NCI-H1048 (cell line): ENCODE measurements around the gene ARHGAP4.
A peak's percentile ranks its signal among the peaks of the same experiment; 100 is the strongest.

Source experiments
- DNase-seq: peaks from one replicate; lab custom pipeline; 2025; lab: John Stamatoyannopoulos, UW

ARHGAP4 gene

GRCh38 chrX:153927672-153927921 is 1.5 kb upstream of the ARHGAP4 start:
- DNase-seq: no peak

DNA sequence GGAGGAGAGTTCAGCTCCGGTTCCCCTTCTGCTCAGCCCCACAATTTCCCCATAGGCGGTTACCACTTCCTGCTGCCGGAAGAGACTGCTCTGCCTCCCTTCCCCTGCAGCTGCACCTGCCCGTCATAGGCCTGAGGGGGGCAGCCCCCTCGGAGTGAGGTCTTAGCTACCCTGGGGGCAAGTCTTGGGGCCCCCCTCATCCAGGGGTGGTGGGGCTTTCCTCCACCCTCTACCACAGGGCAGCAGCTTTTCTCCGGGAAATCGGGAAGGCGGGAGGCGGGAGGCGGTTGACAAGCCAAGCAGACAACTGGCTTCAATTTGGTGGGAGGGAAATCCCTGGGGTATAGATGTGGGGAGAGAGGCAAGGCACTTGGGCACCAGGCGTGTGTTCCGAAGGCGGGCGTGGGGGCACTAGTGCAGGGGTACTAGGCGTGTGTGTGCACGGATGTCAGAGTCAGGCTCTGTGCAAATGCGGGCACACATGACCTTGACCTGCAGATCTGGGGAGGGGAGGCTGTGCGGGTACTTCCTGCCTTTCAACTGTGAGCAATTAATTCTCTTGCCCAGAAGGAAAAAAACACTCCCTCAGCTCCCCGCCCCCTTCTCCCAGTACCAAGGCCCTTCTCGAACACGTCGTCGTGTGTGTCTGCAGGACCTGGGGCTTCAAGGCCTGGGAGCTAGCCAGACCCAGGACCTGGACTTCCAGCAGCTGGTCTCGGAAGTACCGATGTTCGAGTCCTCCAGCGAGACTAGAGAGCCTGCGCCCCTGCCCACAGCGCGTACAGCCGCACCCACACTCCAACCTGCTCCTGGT is 1.0 kb upstream of the ARHGAP4 start:
- no peak for DNase-seq

DNA sequence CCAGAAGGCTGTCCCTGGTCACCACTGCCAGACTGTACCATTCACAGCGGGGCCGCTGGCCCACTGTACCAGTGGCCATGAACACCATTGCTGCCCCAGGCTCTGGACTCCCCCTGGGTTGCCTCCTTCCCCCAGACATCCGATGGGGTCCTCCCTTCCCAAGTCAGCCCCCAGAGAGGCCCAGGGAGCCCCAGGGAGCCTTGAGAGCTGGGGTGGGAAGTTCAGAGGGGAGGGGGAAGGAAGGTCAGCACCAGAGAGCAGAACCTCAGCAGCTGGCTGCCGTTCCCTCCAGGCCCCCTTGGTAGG is 441 bp upstream of the ARHGAP4 start:
- no peak for DNase-seq

GRCh38 chrX:153925387-153925738 is 701 bp downstream of the ARHGAP4 start:
- peak; percentile 26 for DNase-seq

DNA sequence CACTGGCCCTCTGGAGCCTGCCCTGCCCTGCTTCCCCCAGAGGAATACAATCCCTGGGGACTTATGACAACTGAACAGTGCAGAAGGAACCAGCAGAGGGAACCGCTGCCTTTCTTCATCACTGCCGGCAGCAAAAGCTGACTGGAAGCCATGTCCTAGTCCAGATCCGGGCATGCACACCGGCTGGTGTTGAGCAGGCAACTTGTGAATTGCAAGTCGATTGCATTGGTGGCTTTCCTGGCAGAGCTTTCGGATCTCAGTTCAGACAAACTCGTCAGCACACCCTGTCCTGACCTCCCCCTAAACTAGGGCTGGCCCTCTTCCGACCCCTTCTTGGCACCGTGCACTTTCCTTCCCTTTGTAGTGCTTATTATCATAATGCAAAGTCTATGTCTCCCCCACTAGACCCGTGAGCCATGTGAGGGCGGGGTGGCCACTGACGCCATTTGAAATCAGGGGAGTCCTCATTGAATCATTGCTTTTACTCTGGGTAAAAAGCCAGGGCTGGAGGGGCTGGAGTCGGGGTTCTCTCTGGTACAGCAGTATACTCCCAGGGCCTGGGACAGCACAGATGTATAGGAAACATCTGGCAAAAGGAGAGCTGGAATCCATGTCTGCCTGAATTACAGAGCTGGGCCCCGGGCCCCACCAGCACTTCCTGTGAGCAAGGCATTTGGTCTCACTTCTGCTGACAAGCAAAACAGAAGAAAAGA is 1.8 kb downstream of the ARHGAP4 start:
- DNase-seq: no peak

GRCh38 chrX:153922932-153923857 is 2.9 kb downstream of the ARHGAP4 start:
- no peak for DNase-seq

DNA sequence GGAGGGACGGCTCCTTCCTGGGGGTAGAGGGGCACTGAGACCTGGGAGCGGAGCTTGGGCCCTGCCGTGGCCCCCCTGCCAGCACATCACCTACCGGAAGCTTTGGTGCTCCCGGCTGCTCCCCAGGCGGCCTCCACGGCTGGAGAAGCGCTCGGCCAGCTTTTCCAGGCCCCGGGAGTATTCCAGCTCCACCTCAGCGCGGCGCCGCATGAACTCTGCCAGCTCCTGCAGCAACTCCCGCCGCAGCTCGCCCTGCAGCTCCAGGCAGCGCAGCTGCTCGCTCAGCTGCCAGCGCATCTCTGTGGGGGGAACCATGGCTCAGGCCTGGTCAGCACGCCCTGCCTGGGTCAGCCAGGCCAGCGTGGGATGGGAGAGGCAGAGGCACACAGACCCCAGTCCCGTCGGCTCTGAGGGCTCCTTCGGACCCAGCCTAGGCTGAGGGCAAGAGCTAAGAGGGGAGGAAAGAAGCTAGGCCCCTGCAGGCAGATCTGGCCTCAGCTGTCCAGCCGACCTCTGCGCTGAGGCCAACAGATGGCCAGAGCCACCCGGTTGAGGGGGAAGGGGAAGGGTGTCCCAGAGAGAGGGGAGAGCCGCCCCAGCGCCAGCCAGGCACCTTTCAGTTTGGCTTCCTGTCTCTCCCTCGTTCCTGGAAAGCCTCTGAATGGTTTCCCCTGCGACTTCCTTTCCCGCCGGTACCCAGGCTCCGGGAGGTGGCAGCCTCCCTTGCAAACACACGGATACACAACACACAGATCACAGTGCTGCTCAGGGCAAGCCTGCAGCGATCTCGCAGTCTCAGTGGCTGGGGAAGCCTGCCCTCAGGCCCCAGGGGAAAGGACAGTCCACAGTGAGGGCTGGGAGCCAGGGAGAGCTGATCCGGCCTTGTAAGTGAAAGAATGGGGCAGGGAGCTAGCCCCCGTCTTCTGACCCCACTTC is 4.3 kb downstream of the ARHGAP4 start:
- no peak for DNase-seq

DNA sequence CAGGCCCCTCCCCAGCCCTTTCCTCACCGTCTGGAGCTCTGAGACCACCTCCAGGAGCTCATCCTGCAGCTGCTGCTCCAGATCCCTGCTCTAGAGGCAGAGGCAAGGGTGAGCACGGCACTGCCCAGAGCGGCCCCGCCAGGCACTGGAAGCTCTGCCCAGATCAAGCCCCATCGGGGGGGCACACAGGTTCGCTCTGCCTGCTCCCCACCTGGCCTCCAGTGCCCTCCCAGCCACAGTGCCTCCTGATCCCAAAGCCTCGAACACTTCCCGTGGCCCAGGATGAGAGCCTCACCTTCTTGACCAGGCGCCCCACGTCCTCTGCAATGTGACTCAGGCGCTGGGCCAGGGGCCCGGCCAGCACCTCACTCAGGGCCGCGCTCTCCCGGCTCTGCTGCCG is 5.0 kb downstream of the ARHGAP4 start:
- no peak for DNase-seq

- DNase-seq: no peak
Measured at GRCh38 chrX:153920546-153920945, 5.5 kb downstream of the ARHGAP4 start.

DNA sequence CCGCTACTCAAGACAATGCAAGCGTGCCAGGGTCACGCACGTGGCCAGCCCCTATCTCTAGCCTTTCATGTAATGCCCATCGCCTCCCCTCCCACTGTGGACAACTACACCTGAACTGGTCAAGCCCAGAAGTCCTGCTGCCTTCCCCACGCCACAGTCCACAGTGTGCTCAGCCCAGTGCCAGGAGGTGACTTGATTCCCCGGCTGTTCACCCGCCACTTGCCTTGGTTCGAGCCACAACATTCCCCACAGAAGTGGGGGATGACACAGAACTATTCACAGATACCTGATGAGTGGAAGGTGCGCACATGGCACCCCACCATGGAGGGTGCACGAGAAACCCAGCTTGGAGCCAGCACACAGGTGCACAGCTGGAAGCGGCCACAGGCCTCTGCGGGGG is 6.8 kb downstream of the ARHGAP4 start:
- no peak for DNase-seq

- DNase-seq: no peak
Measured at GRCh38 chrX:153917869-153918268, 8.2 kb downstream of the ARHGAP4 start.

DNA sequence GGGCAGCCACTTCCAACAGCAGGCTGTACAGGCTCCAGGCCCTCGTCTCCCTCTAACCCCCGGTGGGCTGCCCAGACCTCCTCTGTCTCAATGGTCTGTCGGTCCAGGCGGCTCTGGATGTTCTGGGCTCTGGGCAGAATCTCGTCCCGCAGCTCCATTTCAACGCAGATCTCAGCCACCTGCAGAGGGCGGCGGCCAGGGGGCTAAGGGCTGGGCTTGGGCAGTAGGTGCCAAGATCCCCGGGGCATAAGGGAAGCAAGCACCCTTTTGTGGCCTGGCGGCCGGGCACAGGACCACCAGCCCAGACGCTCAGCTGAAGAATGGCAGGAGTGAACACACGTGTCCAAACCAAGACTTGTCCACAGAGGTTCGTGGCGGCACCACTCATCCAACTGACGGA is 12.4 kb downstream of the ARHGAP4 start:
- no peak for DNase-seq

- DNase-seq: no peak
Measured at GRCh38 chrX:153913211-153913610, 12.9 kb downstream of the ARHGAP4 start.

DNA sequence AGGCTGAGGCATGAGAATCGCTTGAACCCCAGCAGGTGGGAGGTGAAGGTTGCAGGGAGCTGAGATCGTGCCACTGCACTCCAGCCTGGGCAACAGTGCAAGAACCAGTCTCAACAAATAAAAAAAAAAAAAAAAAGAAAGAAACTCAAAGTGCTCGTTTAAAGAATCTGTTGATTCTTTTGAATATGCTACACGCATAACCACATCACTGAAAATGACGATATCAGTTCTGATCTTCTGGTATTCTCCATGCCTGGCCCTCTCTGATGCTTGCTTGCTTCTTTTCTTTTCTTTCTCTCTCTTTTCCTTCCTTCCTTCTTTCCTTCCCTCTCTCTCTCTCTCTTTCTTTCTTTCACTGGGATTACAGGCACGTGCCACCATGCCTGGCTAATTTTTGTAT is 14.3 kb downstream of the ARHGAP4 start:
- no peak for DNase-seq

GRCh38 chrX:153910446-153910845 is 15.6 kb downstream of the ARHGAP4 start:
- no peak for DNase-seq

DNA sequence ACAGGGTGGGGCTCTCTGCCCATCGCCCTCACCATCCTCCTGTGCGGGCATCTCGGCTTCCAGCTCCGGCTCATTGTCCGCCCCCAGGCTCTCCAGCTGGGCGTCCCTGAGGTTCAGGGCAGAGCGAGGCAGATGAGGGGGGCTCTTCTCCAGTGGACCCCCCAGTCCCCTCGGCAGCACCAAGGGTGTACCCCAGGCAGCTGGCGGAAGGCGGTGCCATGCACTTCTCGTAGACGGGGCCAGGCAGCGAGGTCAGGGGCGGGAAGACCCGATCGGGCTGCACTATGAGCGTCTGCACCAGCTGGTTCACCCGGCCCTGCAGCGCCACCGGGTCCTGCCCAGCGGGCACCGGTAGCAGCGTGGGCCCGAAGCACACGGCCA is 16.1 kb downstream of the ARHGAP4 start:
- DNase-seq: no peak

- DNase-seq: no peak
Measured at GRCh38 chrX:153909024-153909979, 16.8 kb downstream of the ARHGAP4 start.

- no peak for DNase-seq
Measured at GRCh38 chrX:153908219-153908860, 17.7 kb downstream of the ARHGAP4 start.

DNA sequence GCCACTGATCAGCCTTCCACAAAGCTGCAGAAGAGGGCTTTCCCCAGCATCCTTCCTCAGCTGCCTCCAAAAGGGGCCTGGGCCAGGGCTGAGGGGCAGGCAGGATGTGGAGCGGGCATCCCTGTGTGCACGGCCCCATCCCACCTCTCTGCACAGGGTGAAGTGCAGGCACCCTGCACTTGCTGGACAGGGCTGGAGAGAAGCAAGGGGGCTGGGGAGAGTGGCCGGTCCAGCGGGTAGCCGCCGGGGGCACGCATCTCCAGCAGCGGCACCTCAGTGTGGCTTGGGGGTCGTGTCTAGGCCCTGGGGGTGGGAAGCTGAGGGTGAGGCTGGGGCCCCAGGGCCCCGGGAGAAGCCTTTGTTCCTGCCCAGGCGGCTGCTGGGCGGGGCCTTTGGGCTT is 18.6 kb downstream of the ARHGAP4 start:
- no peak for DNase-seq
